ENCODE data around the gene MAGI2. TPM values are rescaled to one million over a fixed set of nuclear protein-coding genes. Genes with fewer than 3 reads are reported as not detected.

MAGI2 gene
- polyA plus RNA-seq, 1 experiment: 0.81 TPM

GRCh38 chr7:78542981-78543380, 910.5 kb downstream of the MAGI2 start:
- DNase-seq (ENCODE audit: low read depth): no peak
- H3K36me3 ChIP-seq (ENCODE audit: control insufficient read depth, insufficient read depth, low read length): no peaks in the 10 kb centered on the region
- ChIA-PET POLR2A (no interaction called here), CTCF (interaction anchor here (1.4 kb wide), 1 partner anchor 10 kb away, joined by 6 read pairs; no protein-coding TSS in a partner anchor)
- no peak overlapping the region for H3K4me3 ChIP-seq (ENCODE audit: low read depth, low read length)
- no peak for TF ChIP-seq CTCF (IDR thresholded peaks at IDR 0.05; ENCODE audit: insufficient read depth, low read depth, low read length)
- no peaks in the 10 kb centered on the region for H3K27me3 ChIP-seq (ENCODE audit: control insufficient read depth, insufficient read depth, low read length)

- ChIA-PET POLR2A (no interaction called here), CTCF (interaction anchor here (1.4 kb wide), 1 partner anchor 10 kb away, joined by 6 read pairs; no protein-coding TSS in a partner anchor)
- TF ChIP-seq CTCF (IDR thresholded peaks at IDR 0.05; ENCODE audit: insufficient read depth, low read depth, low read length): no peak
- H3K36me3 ChIP-seq (ENCODE audit: control insufficient read depth, insufficient read depth, low read length): no peaks in the 10 kb centered on the region
- DNase-seq (ENCODE audit: low read depth): no peak
- H3K4me3 ChIP-seq (ENCODE audit: low read depth, low read length): no peak overlapping the region
- no peaks in the 10 kb centered on the region for H3K27me3 ChIP-seq (ENCODE audit: control insufficient read depth, insufficient read depth, low read length)
Observed at GRCh38 chr7:78542541-78542940, 910.9 kb downstream of the MAGI2 start.

GRCh38 chr7:78539825-78540224, 913.6 kb downstream of the MAGI2 start:
- H3K27me3 ChIP-seq (ENCODE audit: control insufficient read depth, insufficient read depth, low read length): no peaks in the 10 kb centered on the region
- H3K4me3 ChIP-seq (ENCODE audit: low read depth, low read length): no peak overlapping the region
- ChIA-PET CTCF (interaction anchor here (0.5 kb wide), 1 partner anchor 586 kb away, joined by 3 read pairs; no protein-coding TSS in a partner anchor), POLR2A (no interaction called here)
- TF ChIP-seq CTCF (IDR thresholded peaks at IDR 0.05; ENCODE audit: insufficient read depth, low read depth, low read length): no peak
- no peak for DNase-seq (ENCODE audit: low read depth)
- H3K36me3 ChIP-seq (ENCODE audit: control insufficient read depth, insufficient read depth, low read length): no peaks in the 10 kb centered on the region

- CTCF ChIA-PET: interaction anchor here (0.7 to 1.1 kb wide), 2 partner anchors 9 to 200 kb away, joined by 3 to 4 read pairs; no protein-coding TSS in a partner anchor
- TF ChIP-seq CTCF (IDR thresholded peaks at IDR 0.05; ENCODE audit: insufficient read depth, low read depth, low read length): no peak
- Histone ChIP-seq H3K27me3 (ENCODE audit: control insufficient read depth, insufficient read depth, low read length) (no peaks in the 10 kb centered on the region), H3K36me3 (ENCODE audit: control insufficient read depth, insufficient read depth, low read length) (no peaks in the 10 kb centered on the region), H3K4me3 (ENCODE audit: low read depth, low read length) (no peak overlapping the region)
- POLR2A ChIA-PET: no interaction called here
- no peak for DNase-seq (ENCODE audit: low read depth)
Observed at GRCh38 chr7:78535655-78536054, 917.8 kb downstream of the MAGI2 start.

- no peak for TF ChIP-seq CTCF (IDR thresholded peaks at IDR 0.05; ENCODE audit: insufficient read depth, low read depth, low read length)
- H3K36me3 ChIP-seq (ENCODE audit: control insufficient read depth, insufficient read depth, low read length): no peaks in the 10 kb centered on the region
- ChIA-PET CTCF (no interaction called here), POLR2A (no interaction called here)
- no peaks in the 10 kb centered on the region for H3K27me3 ChIP-seq (ENCODE audit: control insufficient read depth, insufficient read depth, low read length)
- no peak overlapping the region for H3K4me3 ChIP-seq (ENCODE audit: low read depth, low read length)
- peak; percentile 10 for DNase-seq (ENCODE audit: low read depth)
Observed at GRCh38 chr7:78530351-78530750, 923.1 kb downstream of the MAGI2 start.

Data from BJ (cell line).